HL-60 (cell line): ENCODE data around the gene PRRT1B.

ENCODE experiments used
- SPI1 ChIP-seq: IDR thresholded peaks from 2 replicates; pipeline ENCODE4 v1.6.1; 2012; ENCODE audit warnings: low read depth, mild to moderate bottlenecking, borderline replicate concordance
- TF ChIP-seq, protein P1 (sequence below): IDR thresholded peaks from 2 replicates; pipeline ENCODE4 v1.6.1; 2012; ENCODE audit warnings: low read depth; ENCODE audit not compliant: insufficient replicate concordance
- TF ChIP-seq, protein P2 (sequence below): IDR thresholded peaks from one replicate; pipeline ENCODE4 v1.5.1; 2011; ENCODE audit warnings: low read length, control low read depth, inconsistent platforms; ENCODE audit not compliant: insufficient read depth

GRCh38 chr9:131583836-131584555 lies 38.7 kb downstream of the PRRT1B start:
- TF ChIP-seq, protein P1, sequence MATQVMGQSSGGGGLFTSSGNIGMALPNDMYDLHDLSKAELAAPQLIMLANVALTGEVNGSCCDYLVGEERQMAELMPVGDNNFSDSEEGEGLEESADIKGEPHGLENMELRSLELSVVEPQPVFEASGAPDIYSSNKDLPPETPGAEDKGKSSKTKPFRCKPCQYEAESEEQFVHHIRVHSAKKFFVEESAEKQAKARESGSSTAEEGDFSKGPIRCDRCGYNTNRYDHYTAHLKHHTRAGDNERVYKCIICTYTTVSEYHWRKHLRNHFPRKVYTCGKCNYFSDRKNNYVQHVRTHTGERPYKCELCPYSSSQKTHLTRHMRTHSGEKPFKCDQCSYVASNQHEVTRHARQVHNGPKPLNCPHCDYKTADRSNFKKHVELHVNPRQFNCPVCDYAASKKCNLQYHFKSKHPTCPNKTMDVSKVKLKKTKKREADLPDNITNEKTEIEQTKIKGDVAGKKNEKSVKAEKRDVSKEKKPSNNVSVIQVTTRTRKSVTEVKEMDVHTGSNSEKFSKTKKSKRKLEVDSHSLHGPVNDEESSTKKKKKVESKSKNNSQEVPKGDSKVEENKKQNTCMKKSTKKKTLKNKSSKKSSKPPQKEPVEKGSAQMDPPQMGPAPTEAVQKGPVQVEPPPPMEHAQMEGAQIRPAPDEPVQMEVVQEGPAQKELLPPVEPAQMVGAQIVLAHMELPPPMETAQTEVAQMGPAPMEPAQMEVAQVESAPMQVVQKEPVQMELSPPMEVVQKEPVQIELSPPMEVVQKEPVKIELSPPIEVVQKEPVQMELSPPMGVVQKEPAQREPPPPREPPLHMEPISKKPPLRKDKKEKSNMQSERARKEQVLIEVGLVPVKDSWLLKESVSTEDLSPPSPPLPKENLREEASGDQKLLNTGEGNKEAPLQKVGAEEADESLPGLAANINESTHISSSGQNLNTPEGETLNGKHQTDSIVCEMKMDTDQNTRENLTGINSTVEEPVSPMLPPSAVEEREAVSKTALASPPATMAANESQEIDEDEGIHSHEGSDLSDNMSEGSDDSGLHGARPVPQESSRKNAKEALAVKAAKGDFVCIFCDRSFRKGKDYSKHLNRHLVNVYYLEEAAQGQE = no peak
- no peak for TF ChIP-seq SPI1
- TF ChIP-seq, protein P2, sequence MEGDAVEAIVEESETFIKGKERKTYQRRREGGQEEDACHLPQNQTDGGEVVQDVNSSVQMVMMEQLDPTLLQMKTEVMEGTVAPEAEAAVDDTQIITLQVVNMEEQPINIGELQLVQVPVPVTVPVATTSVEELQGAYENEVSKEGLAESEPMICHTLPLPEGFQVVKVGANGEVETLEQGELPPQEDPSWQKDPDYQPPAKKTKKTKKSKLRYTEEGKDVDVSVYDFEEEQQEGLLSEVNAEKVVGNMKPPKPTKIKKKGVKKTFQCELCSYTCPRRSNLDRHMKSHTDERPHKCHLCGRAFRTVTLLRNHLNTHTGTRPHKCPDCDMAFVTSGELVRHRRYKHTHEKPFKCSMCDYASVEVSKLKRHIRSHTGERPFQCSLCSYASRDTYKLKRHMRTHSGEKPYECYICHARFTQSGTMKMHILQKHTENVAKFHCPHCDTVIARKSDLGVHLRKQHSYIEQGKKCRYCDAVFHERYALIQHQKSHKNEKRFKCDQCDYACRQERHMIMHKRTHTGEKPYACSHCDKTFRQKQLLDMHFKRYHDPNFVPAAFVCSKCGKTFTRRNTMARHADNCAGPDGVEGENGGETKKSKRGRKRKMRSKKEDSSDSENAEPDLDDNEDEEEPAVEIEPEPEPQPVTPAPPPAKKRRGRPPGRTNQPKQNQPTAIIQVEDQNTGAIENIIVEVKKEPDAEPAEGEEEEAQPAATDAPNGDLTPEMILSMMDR = no peak
